H9 (cell line): ENCODE data around the gene ARPP21. TPM values are rescaled to one million over a fixed set of nuclear protein-coding genes. Genes with fewer than 3 reads are reported as not detected.

Experiments
- DNase-seq: peaks from one replicate; pipeline ENCODE4 v3.0.0-alpha.2; 2017
- H2AFZ ChIP-seq: one replicate; pipeline ENCODE4 v1.6.1; 2013; ENCODE audit warnings: mild to moderate bottlenecking, low read length, control low read depth, moderate library complexity
- H2AK5ac ChIP-seq: 2 replicates; pipeline ENCODE4 v1.6.1; 2013; ENCODE audit warnings: low read length, control low read depth, mixed read lengths; ENCODE audit not compliant: insufficient read length
- H2BK120ac ChIP-seq: one replicate; pipeline ENCODE4 v1.6.1; 2013; ENCODE audit warnings: low read depth, mild to moderate bottlenecking, low read length, control low read depth, inconsistent platforms; ENCODE audit not compliant: poor library complexity, severe bottlenecking
- H2BK12ac ChIP-seq: 2 replicates; pipeline ENCODE4 v1.6.1; 2013; ENCODE audit warnings: low read length, control low read depth, mixed read lengths, low read depth; ENCODE audit not compliant: insufficient read length
- H2BK15ac ChIP-seq: 2 replicates; pipeline ENCODE4 v1.6.1; 2013; ENCODE audit warnings: low read depth, low read length, control low read depth
- H2BK20ac ChIP-seq: one replicate; pipeline ENCODE4 v1.6.1; 2013; ENCODE audit warnings: low read depth, mild to moderate bottlenecking, low read length, control low read depth, inconsistent platforms; ENCODE audit not compliant: poor library complexity, severe bottlenecking
- H2BK5ac ChIP-seq: 2 replicates; pipeline ENCODE4 v1.6.1; 2013; ENCODE audit warnings: low read length, control low read depth, mixed read lengths; ENCODE audit not compliant: insufficient read length
- H3K14ac ChIP-seq: 2 replicates; pipeline ENCODE4 v1.6.1; 2013; ENCODE audit warnings: low read length, control low read depth; ENCODE audit not compliant: insufficient read depth
- H3K18ac ChIP-seq: 2 replicates; pipeline ENCODE4 v1.6.1; 2013; ENCODE audit warnings: low read depth, mild to moderate bottlenecking, mixed read lengths, low read length, control low read depth; ENCODE audit not compliant: insufficient read length
- H3K23ac ChIP-seq: 2 replicates; pipeline ENCODE4 v1.6.1; 2013; ENCODE audit warnings: low read length, control low read depth, mixed read lengths, low read depth; ENCODE audit not compliant: insufficient read length
- H3K23me2 ChIP-seq: 2 replicates; pipeline ENCODE4 v1.6.1; 2013; ENCODE audit warnings: low read depth, mild to moderate bottlenecking, mixed read lengths, low read length, control low read depth; ENCODE audit not compliant: insufficient read length, poor library complexity, severe bottlenecking
- H3K27ac ChIP-seq: 2 replicates; pipeline ENCODE4 v1.5.1; 2013; ENCODE audit warnings: low read length, control low read depth, mixed read lengths, low read depth; ENCODE audit not compliant: insufficient read length
- H3K27me3 ChIP-seq: 2 replicates; pipeline ENCODE4 v1.6.1; 2013; ENCODE audit warnings: low read length, control low read depth, inconsistent platforms; ENCODE audit not compliant: insufficient read depth
- H3K4ac ChIP-seq: 2 replicates; pipeline ENCODE4 v1.6.1; 2013; ENCODE audit warnings: low read depth, mild to moderate bottlenecking, control low read depth, inconsistent platforms, low read length, moderate library complexity
- H3K4me1 ChIP-seq: 2 replicates; pipeline ENCODE4 v1.6.1; 2013; ENCODE audit warnings: low read length, control low read depth, inconsistent platforms; ENCODE audit not compliant: insufficient read depth
- H3K4me2 ChIP-seq: 2 replicates; pipeline ENCODE4 v1.6.1; 2013; ENCODE audit warnings: low read length, control low read depth, mixed read lengths; ENCODE audit not compliant: insufficient read length, insufficient read depth
- H3K56ac ChIP-seq: 2 replicates; pipeline ENCODE4 v1.6.1; 2013; ENCODE audit warnings: low read depth, mild to moderate bottlenecking, mixed read lengths, low read length, control low read depth; ENCODE audit not compliant: insufficient read length
- H3K79me1 ChIP-seq: 2 replicates; pipeline ENCODE4 v1.6.1; 2013; ENCODE audit warnings: low read depth, mild to moderate bottlenecking, moderate library complexity, low read length, control low read depth, inconsistent platforms; ENCODE audit not compliant: insufficient read depth, poor library complexity, severe bottlenecking
- H3K79me2 ChIP-seq: 2 replicates; pipeline ENCODE4 v1.6.1; 2013; ENCODE audit warnings: low read length, control low read depth, inconsistent platforms; ENCODE audit not compliant: insufficient read depth
- H3K9ac ChIP-seq: 2 replicates; pipeline ENCODE4 v1.6.1; 2013; ENCODE audit warnings: low read length, control low read depth, mixed read lengths; ENCODE audit not compliant: insufficient read length; ENCODE audit errors: extremely low read depth
- H3K9me3 ChIP-seq: one replicate; pipeline ENCODE4 v1.6.1; 2013; ENCODE audit warnings: low read depth, low read length, inconsistent platforms; ENCODE audit not compliant: control insufficient read depth
- H3T11ph ChIP-seq: one replicate; pipeline ENCODE4 v1.6.1; 2013; ENCODE audit warnings: mild to moderate bottlenecking, low read length, control low read depth, inconsistent platforms
- H4K20me1 ChIP-seq: one replicate; pipeline ENCODE4 v1.6.1; 2013; ENCODE audit not compliant: control insufficient read depth, insufficient read length, insufficient read depth
- H4K5ac ChIP-seq: 2 replicates; pipeline ENCODE4 v1.6.1; 2013; ENCODE audit warnings: low read depth, mild to moderate bottlenecking, mixed read lengths, low read length, control low read depth; ENCODE audit not compliant: insufficient read length
- H4K8ac ChIP-seq: replicated peaks from 2 replicates; pipeline ENCODE4 v1.6.1; 2013; ENCODE audit warnings: low read length, control low read depth, mixed read lengths, low read depth; ENCODE audit not compliant: insufficient read length
- H4K91ac ChIP-seq: 2 replicates; pipeline ENCODE4 v1.6.1; 2013; ENCODE audit warnings: low read depth, mild to moderate bottlenecking, moderate library complexity, mixed read lengths, low read length, control low read depth; ENCODE audit not compliant: insufficient read length
- H3K27ac Mint-ChIP-seq, 3 experiments: 2 replicates in 2 of 3; 3 replicates in 1 of 3; pipeline ENCODE4 v1.8.0; 2020 to 2021; ENCODE audit warnings: mixed read lengths in 3 of 3, mild to moderate bottlenecking in 1 of 3, moderate library complexity in 1 of 3
- H3K27me3 Mint-ChIP-seq: 2 replicates; pipeline ENCODE4 v1.8.0; 2021; ENCODE audit warnings: low read depth, mild to moderate bottlenecking, moderate library complexity, mixed read lengths
- H3K36me3 Mint-ChIP-seq, 3 experiments: 2 replicates in 2 of 3; 3 replicates in 1 of 3; pipeline ENCODE4 v1.8.0; 2020 to 2021; ENCODE audit warnings: low read depth in 3 of 3, mixed read lengths in 3 of 3; ENCODE audit not compliant: insufficient read depth in 1 of 3
- H3K4me1 Mint-ChIP-seq, 2 experiments: 2 replicates each; pipeline ENCODE4 v1.8.0; 2020; ENCODE audit warnings: mixed read lengths in 2 of 2
- H3K4me3 Mint-ChIP-seq, 2 experiments: 2 replicates in 1 of 2; 3 replicates in 1 of 2; pipeline ENCODE4 v1.8.0; 2020 to 2021; ENCODE audit warnings: mild to moderate bottlenecking in 2 of 2, mixed read lengths in 2 of 2, moderate library complexity in 1 of 2
- H3K9me3 Mint-ChIP-seq, 2 experiments: 2 replicates in 1 of 2; 3 replicates in 1 of 2; pipeline ENCODE4 v1.8.0; 2020; ENCODE audit warnings: mild to moderate bottlenecking in 2 of 2, mixed read lengths in 2 of 2, moderate library complexity in 1 of 2
- CTCF ChIP-seq: fragments of 200-600 bp; sonication (generic); conservative IDR thresholded peaks from 3 replicates; pipeline ENCODE4 v1.8.0; 2021; ENCODE audit warnings: antibody characterized with exemption, mild to moderate bottlenecking
- WGBS: extraction: QIAGEN DNeasy Blood & Tissue Kit; methylation state at CpG from one replicate; pipeline ENCODE4 v1.1.7; 2013; ENCODE audit warnings: missing lambda C conversion rate, low lambda C conversion rate, mixed read lengths; ENCODE audit not compliant: insufficient read length; ENCODE audit errors: extremely low coverage; 5-methylcytosine and 5-hydroxymethylcytosine counted together
- total RNA-seq: library from RNA; stranded (reverse); gene quantifications from 2 replicates; pipeline ENCODE4 v1.2.1, GENCODE V29; 2021

Gene ARPP21
- total RNA-seq, 1 experiment from 2014 or later, result not detected

GRCh38 chr3:35597490-35597889 is 41.8 kb upstream of the ARPP21 start:
- no peak overlapping the region for H3K18ac ChIP-seq
- no peaks in the 10 kb centered on the region for H3K23me2 ChIP-seq
- H3K79me2 ChIP-seq, result no peaks in the 10 kb centered on the region
- no peak overlapping the region for H4K8ac ChIP-seq
- DNase-seq, result no peak
- H2BK12ac ChIP-seq, result no peak overlapping the region
- no peak overlapping the region for H3K4me3 Mint-ChIP-seq
- H3K36me3 Mint-ChIP-seq, result no peaks in the 10 kb centered on the region
- H2AFZ ChIP-seq, result no peak overlapping the region
- no peak overlapping the region for H3K4ac ChIP-seq
- H3K56ac ChIP-seq, result no peak overlapping the region
- no peak overlapping the region for H2BK15ac ChIP-seq
- H3K4me1 ChIP-seq, result no peaks in the 10 kb centered on the region; the same call in 1 of the 2 replicates
- no peak overlapping the region for H3K23ac ChIP-seq
- H3K4me1 Mint-ChIP-seq, result peaks cover 13 to 23% of the 10 kb centered on the region in 2 experiments
- H2AK5ac ChIP-seq, result no peak overlapping the region
- no peaks in the 10 kb centered on the region for H4K20me1 ChIP-seq
- H3K9ac ChIP-seq, result no peak overlapping the region
- no peak overlapping the region for H2BK20ac ChIP-seq
- no peaks in the 10 kb centered on the region for H3K9me3 ChIP-seq
- H3T11ph ChIP-seq, result no peak overlapping the region
- no peaks in the 10 kb centered on the region; a peak in 2 of 5 replicates for H3K9me3 Mint-ChIP-seq
- no peak overlapping the region for H4K5ac ChIP-seq
- no peak overlapping the region for H4K91ac ChIP-seq
- H3K4me2 ChIP-seq, result no peak overlapping the region
- no peaks in the 10 kb centered on the region for H3K27me3 Mint-ChIP-seq
- H3K27me3 ChIP-seq, result no peaks in the 10 kb centered on the region
- H3K27ac ChIP-seq, result no peak overlapping the region
- no peak overlapping the region for H2BK120ac ChIP-seq
- H2BK5ac ChIP-seq, result no peak overlapping the region
- WGBS, result no CpG with 5 or more reads among the region's 3 CpGs
- no peak overlapping the region for H3K14ac ChIP-seq
- no peak for TF ChIP-seq CTCF
- H3K79me1 ChIP-seq, result no peaks in the 10 kb centered on the region
- H3K27ac Mint-ChIP-seq, result no peak overlapping the region
